AG09309 (cell line): ENCODE data around the gene ATP6V0A4.

ENCODE experiments used
- DNase-seq: peaks from one replicate; pipeline ENCODE4 v3.0.0-alpha.2; 2010; ENCODE audit warnings: low read depth
- H3K4me3 ChIP-seq: 2 replicates; pipeline ENCODE4 v1.5.1; 2011; ENCODE audit warnings: mild to moderate bottlenecking, low read depth, low read length, moderate library complexity; ENCODE audit not compliant: control insufficient read depth
- CTCF ChIP-seq: IDR thresholded peaks from 2 replicates; pipeline ENCODE4 v1.5.1; 2011; ENCODE audit warnings: mild to moderate bottlenecking, low read depth, low read length, inconsistent platforms; ENCODE audit not compliant: insufficient read depth, control insufficient read depth; ENCODE audit errors: missing control alignments

Gene ATP6V0A4

GRCh38 chr7:138713191-138713590 is 84.8 kb downstream of the ATP6V0A4 start:
- DNase-seq, result no peak
- no peak overlapping the region for H3K4me3 ChIP-seq
- no peak for TF ChIP-seq CTCF

GRCh38 chr7:138712652-138713051 is 85.3 kb downstream of the ATP6V0A4 start:
- no peak for DNase-seq
- no peak overlapping the region for H3K4me3 ChIP-seq
- TF ChIP-seq CTCF, result no peak

- no peak overlapping the region for H3K4me3 ChIP-seq
- no peak for DNase-seq
- TF ChIP-seq CTCF, result no peak
Observed at GRCh38 chr7:138710536-138711385, 87.2 kb downstream of the ATP6V0A4 start.

- DNase-seq, result no peak
- no peak overlapping the region for H3K4me3 ChIP-seq
- TF ChIP-seq CTCF, result no peak
Observed at GRCh38 chr7:138705167-138705566, 92.8 kb downstream of the ATP6V0A4 start.

GRCh38 chr7:138701537-138701923 is 96.5 kb downstream of the ATP6V0A4 start:
- DNase-seq, result no peak
- no peak overlapping the region for H3K4me3 ChIP-seq
- no peak for TF ChIP-seq CTCF

GRCh38 chr7:138700857-138701536 is 97.0 kb downstream of the ATP6V0A4 start, which contains the start of gene SVOPL:
Gene SVOPL, minus strand, starts transcription at chr7:138701362. Its CDS starts 22,317 bp downstream, at chr7:138679045.
- no peak for TF ChIP-seq CTCF
- no peak for DNase-seq
- H3K4me3 ChIP-seq, result no peak within 1 kb of the TSS
